Measurements from ENCODE around the gene AFDN. TPM values are rescaled to one million over a fixed set of nuclear protein-coding genes. Genes with fewer than 3 reads are reported as not detected.

Gene AFDN
- polyA plus RNA-seq, 1 experiment = 20.4 TPM

GRCh38 chr6:167787896-167788562 lies 38.7 kb upstream of the AFDN start:
- no peak for DNase-seq (ENCODE audit: low read depth)
- ChIA-PET POLR2A (no interaction called here), CTCF (no interaction called here)

GRCh38 chr6:167788563-167788903 lies 38.2 kb upstream of the AFDN start:
- no peak overlapping the region for H3K4me3 ChIP-seq (ENCODE audit: low read depth, low read length)
- no peaks in the 10 kb centered on the region for H3K27me3 ChIP-seq (ENCODE audit: control insufficient read depth, insufficient read depth, low read length)
- no peak for DNase-seq (ENCODE audit: low read depth)
- ChIA-PET POLR2A (no interaction called here), CTCF (no interaction called here)
- no peaks in the 10 kb centered on the region for H3K36me3 ChIP-seq (ENCODE audit: control insufficient read depth, insufficient read depth, low read length)
- TF ChIP-seq, protein P1, sequence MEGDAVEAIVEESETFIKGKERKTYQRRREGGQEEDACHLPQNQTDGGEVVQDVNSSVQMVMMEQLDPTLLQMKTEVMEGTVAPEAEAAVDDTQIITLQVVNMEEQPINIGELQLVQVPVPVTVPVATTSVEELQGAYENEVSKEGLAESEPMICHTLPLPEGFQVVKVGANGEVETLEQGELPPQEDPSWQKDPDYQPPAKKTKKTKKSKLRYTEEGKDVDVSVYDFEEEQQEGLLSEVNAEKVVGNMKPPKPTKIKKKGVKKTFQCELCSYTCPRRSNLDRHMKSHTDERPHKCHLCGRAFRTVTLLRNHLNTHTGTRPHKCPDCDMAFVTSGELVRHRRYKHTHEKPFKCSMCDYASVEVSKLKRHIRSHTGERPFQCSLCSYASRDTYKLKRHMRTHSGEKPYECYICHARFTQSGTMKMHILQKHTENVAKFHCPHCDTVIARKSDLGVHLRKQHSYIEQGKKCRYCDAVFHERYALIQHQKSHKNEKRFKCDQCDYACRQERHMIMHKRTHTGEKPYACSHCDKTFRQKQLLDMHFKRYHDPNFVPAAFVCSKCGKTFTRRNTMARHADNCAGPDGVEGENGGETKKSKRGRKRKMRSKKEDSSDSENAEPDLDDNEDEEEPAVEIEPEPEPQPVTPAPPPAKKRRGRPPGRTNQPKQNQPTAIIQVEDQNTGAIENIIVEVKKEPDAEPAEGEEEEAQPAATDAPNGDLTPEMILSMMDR (IDR thresholded peaks at IDR 0.05; ENCODE audit: insufficient read depth, low read depth, low read length) = no peak

More at GRCh38 chr6:167787896-167788562, 38.7 kb upstream of the AFDN start:
- H3K36me3 ChIP-seq (ENCODE audit: control insufficient read depth, insufficient read depth, low read length) = no peaks in the 10 kb centered on the region
- H3K4me3 ChIP-seq (ENCODE audit: low read depth, low read length) = no peak overlapping the region
- TF ChIP-seq, protein P1 (IDR thresholded peaks at IDR 0.05; ENCODE audit: insufficient read depth, low read depth, low read length) = no peak
- H3K27me3 ChIP-seq (ENCODE audit: control insufficient read depth, insufficient read depth, low read length) = no peaks in the 10 kb centered on the region

GRCh38 chr6:167789358-167789757 lies 37.4 kb upstream of the AFDN start:
- POLR2A ChIA-PET = no interaction called here
- H3K4me3 ChIP-seq (ENCODE audit: low read depth, low read length) = no peak overlapping the region
- no peaks in the 10 kb centered on the region for H3K36me3 ChIP-seq (ENCODE audit: control insufficient read depth, insufficient read depth, low read length)
- H3K27me3 ChIP-seq (ENCODE audit: control insufficient read depth, insufficient read depth, low read length) = no peaks in the 10 kb centered on the region
- TF ChIP-seq, protein P1 (IDR thresholded peaks at IDR 0.05; ENCODE audit: insufficient read depth, low read depth, low read length) = no peak
- no peak for DNase-seq (ENCODE audit: low read depth)
- CTCF ChIA-PET = no interaction called here

GRCh38 chr6:167791091-167791779 lies 35.5 kb upstream of the AFDN start:
- TF ChIP-seq, protein P1 (IDR thresholded peaks at IDR 0.05; ENCODE audit: insufficient read depth, low read depth, low read length) = no peak
- Histone ChIP-seq H3K27me3 (ENCODE audit: control insufficient read depth, insufficient read depth, low read length) (no peaks in the 10 kb centered on the region), H3K36me3 (ENCODE audit: control insufficient read depth, insufficient read depth, low read length) (no peaks in the 10 kb centered on the region), H3K4me3 (ENCODE audit: low read depth, low read length) (no peak overlapping the region)
- ChIA-PET POLR2A (no interaction called here), CTCF (no interaction called here)
- DNase-seq (ENCODE audit: low read depth) = no peak

DNA sequence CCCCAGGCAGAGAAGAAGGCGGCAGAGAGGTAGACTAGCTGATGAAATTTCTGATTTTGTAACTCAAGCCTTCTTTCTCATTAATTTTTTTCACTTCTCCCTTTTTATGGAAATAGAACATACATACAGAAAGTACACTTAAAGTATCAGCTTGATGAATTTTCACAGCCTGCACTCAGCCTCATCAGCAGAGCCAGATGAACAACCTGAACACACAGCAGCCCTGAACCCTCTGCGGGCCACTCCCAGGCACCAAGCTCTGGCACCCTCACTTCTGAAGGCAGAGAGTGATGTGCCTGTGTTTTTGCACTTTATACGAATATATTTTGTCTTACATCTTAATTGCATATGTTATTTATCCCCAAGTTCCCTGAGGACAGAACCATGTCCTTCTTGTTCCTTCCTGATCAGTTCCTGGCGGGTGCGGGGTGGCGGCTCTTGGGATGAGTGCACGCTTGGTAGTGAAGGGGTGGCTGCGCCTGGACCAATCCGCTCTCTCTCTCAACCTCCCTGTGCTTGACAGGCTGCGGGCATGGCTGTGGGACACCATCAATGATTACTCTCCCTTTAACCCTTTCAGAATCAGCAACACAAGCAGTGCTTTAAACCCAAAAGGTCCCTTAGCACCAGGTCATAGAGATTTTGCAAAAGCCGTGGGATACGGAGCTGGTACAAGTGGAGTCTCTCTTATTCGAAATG lies 34.8 kb upstream of the AFDN start:
- Histone ChIP-seq H3K36me3 (ENCODE audit: control insufficient read depth, insufficient read depth, low read length) (no peaks in the 10 kb centered on the region), H3K27me3 (ENCODE audit: control insufficient read depth, insufficient read depth, low read length) (no peaks in the 10 kb centered on the region), H3K4me3 (ENCODE audit: low read depth, low read length) (no peak overlapping the region)
- DNase-seq (ENCODE audit: low read depth) = no peak
- POLR2A ChIA-PET = no interaction called here
- TF ChIP-seq, protein P1 (IDR thresholded peaks at IDR 0.05; ENCODE audit: insufficient read depth, low read depth, low read length) = no peak
- CTCF ChIA-PET = no interaction called here
